LNCAP (cell line): ENCODE results near the gene CCDC71.

Experiments
- TF ChIP-seq, protein P1 (sequence below): fragments of 450-650 bp; IDR thresholded peaks from 2 replicates; pipeline ENCODE4 v1.5.1; 2017; ENCODE audit warnings: mild to moderate bottlenecking

Gene CCDC71

DNA sequence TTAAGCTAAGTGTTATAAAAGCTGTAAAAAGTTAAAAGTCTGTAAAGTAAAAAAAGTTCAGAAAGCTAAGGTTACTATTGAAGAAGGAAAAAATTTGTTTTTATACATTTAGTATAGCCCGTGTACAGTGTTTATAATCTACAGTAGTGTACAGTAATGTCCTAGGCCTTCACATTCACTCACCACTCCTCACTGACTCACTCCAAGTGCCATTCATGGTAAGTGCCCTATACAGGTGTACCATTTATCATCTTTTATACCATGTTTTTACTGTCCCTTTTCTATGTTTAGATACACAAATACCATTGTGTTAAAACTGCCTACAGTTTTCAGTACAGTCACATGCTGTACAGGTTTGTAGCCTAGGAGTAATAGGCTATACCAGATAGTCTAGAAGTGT lies 8.8 kb downstream of the CCDC71 start:
- TF ChIP-seq, protein P1, sequence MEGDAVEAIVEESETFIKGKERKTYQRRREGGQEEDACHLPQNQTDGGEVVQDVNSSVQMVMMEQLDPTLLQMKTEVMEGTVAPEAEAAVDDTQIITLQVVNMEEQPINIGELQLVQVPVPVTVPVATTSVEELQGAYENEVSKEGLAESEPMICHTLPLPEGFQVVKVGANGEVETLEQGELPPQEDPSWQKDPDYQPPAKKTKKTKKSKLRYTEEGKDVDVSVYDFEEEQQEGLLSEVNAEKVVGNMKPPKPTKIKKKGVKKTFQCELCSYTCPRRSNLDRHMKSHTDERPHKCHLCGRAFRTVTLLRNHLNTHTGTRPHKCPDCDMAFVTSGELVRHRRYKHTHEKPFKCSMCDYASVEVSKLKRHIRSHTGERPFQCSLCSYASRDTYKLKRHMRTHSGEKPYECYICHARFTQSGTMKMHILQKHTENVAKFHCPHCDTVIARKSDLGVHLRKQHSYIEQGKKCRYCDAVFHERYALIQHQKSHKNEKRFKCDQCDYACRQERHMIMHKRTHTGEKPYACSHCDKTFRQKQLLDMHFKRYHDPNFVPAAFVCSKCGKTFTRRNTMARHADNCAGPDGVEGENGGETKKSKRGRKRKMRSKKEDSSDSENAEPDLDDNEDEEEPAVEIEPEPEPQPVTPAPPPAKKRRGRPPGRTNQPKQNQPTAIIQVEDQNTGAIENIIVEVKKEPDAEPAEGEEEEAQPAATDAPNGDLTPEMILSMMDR, result no peak

GRCh38 chr3:49153349-49153912 lies 12.7 kb downstream of the CCDC71 start:
- TF ChIP-seq, protein P1, result no peak

- TF ChIP-seq, protein P1, result no peak
These were observed 14.5 kb downstream of the CCDC71 start for GRCh38 chr3:49151610-49152009.

DNA sequence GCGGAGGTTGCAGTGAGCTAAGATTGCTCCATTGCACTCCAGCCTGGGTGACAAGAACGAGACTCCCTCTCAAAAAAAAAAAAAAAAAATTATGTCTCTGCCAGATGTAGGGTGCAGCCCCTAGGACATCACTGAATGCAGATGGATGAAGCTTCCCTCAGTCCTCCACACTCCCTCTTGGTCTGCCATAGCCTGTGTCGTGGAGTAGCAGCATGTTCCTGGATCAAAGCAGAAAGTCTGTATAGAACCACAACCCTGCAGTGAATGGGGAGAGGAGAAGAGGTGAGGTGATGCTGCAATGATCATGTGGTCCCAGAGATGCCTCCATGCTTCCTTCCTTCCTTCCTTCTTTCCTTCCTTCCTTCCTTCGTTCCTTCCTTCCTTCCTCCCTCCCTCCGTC lies 18.0 kb downstream of the CCDC71 start:
- TF ChIP-seq, protein P1, result no peak

DNA sequence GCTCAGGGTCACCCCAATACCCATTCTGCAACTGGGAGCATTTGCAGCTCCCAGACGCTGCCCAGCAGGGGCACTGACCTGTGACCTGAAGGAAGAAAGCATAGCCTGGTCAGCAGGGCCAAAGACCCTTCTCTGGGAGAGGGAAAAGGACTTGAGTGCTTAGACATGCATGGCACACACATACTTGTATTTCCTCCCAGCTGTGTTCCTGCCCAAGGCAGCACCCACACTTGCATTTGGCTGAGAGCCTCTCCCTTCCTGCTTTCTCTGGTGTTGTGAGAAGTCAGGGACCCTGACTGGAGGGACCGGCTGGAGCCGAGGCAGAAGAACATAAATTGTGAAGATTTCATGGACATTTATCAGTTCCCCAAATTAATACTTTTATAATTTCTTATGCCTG lies 26.1 kb downstream of the CCDC71 start:
- TF ChIP-seq, protein P1, result no peak

DNA sequence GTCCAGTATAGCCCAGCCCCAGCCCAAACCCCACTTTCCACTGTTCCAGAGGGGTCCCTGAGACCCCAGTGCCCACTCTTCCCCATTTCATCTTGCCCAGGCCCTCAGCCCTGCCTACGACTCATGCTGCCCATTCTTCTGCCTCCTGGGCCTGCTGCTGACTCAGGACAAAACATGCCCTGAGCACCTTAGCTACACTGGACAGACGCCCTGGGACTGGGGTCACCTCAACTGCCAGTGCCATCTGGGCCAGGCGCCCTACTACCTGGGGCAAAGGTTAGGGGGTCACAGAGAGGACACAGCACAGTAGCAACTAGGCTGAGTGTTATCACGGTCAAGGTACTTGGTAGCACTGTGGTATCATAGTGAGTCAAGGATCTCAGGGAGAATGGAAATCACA lies 30.6 kb downstream of the CCDC71 start:
- TF ChIP-seq, protein P1, result no peak

DNA sequence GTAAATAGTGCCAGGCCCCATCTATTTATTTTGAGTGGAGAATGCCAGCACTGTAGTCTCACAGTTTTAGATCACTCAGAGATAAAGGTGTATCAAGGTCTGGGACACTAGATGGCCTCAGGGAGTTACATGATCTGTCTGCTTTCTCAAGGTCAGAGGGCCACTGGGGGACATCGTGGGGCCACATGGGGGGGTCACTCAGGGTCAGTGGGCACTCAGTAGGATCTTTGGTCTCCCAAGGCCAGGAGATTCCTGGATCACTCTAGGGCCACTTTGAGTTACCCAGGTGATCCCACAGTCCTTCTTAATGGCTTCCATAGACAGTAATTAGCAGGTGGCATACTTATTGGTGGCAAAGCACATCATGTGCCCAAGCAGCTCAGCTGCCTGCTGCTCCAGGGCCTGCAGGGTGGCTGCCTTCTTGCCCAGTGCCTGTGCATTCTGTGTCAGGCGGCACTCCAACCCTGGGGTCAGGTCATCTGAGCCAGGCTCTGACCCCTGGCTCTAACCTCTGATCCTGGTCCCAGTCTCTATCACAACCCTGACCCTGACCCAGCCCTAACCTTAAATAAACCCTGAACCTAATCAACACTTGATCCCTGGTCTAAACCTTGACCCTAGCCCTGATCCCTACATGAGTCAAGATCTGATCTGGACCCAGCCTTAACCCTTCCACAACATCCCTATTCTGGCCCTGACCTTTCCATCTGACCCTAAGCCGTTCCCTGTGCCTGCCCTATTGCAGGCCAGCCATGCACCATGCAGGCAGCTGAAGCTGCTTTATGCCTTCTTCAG lies 31.5 kb downstream of the CCDC71 start:
- TF ChIP-seq, protein P1, result peak; percentile 27; the same call in 1 of the 2 replicates
